GM10847 (cell line): Measurements from ENCODE around the gene SORL1.

Source experiments
- POLR2A ChIP-seq: IDR thresholded peaks from 2 replicates; pipeline ENCODE4 v1.6.1; 2011; ENCODE audit not compliant: insufficient read length; ENCODE audit errors: extremely low read depth

The SORL1 gene

DNA sequence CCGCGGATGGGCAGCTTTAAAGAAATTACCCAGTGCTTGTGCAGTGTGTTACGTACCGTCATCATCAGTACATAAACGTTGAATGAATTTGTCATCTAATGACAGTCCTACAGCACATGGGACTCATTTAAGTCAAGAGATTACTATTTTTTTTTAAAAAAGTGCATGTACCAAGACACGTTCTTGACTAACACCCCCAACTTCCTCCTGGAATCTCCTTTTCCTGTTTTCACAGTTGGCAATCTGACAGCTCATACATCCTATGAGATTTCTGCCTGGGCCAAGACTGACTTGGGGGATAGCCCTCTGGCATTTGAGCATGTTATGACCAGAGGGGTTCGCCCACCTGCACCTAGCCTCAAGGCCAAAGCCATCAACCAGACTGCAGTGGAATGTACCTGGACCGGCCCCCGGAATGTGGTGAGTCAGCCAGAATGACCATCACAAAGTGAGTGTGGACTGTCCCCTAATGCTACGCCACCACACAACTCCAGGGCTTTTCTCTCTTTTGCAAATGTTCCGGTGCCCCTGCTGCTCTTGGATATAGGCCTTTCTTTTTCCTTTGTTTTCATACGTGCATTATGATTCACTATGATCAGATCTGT is 162.6 kb downstream of the SORL1 start:
- no peak for TF ChIP-seq POLR2A

DNA sequence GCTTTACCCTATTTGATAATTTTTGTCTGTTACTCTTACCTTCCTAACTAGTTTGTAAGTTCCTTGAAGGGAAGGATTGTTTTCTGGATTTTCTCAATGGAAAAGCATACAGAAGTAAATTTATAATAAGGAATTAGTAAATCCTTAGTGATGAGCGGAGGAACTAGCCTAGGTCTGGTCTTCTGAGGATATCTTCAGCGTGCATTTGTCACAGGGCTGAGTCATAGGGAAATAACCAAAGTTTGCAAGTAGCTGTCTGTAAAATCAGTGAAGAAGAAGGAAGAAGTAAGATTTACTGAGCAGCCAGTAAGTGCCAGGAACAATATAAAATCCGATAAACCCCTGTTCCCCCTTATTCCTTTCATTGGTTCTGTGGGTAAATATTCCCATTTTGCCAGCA is 163.4 kb downstream of the SORL1 start:
- no peak for TF ChIP-seq POLR2A

DNA sequence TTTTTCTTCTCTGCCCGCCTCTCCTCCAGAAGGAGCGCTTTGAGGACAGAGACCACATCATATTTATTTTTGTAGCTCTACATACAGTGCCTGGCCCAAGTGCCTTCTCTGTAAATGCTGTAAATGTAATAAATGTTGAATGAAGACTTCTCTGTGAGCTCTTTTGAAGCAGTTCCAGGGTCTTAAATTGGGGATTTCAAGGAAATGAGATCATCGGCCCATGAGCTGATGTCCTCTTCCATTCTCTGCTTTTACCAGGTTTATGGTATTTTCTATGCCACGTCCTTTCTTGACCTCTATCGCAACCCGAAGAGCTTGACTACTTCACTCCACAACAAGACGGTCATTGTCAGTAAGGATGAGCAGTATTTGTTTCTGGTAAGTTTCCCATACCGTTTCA is 166.4 kb downstream of the SORL1 start:
- no peak for TF ChIP-seq POLR2A

DNA sequence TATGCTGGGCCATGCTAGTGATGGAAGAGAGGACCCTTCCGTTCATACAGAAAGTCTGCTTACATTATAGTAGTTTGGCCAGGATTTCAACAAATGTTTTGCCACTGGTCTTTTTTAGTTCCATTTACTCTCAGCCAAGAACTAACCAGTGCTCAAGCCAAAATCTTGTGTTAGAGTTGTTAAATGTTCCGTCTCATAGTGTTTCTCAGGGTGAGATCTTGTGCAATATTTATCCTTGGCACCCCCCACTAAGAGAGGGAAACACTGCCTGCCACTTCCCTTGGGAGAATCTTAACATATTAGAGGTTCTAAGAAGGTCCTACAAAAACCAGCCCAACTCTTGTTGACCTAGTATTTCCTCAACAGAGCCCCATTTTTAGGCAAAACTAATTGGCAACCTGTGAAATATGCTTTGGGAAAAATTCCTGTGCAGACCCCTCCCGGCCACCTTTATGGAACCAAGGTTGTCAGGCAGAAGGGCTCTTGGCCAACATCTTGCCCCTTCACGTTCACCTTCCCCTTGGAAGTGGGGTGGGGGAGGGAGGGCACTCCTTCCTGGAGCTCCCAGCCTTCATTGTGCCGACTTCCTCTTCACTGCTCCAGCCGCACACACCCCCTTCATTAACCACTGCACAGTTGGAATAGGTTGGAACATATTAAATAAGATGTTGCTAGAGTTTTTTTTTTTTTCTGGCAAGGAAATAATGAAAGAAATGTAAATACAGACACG is 173.8 kb downstream of the SORL1 start:
- TF ChIP-seq POLR2A, result no peak

DNA sequence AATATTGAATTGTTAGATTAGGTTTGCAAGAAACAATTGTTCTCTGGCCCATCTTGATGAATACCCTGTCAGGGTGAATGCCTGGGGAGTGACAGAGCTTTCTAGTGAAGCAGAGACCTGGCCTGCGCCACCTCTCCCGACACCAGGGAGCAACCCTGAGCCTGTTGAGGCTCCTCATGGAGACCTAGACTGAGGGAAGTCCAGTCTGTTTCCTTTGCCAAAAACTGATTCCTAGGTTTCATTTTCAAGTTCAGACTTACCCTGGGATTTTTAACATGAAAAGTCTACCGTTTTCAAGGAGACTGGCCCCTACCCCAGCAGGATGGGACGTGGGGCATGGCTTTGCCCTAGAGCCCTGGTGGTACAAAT is 174.4 kb downstream of the SORL1 start:
- TF ChIP-seq POLR2A, result no peak

- no peak for TF ChIP-seq POLR2A
Measured at GRCh38 chr11:121626980-121627379, 174.9 kb downstream of the SORL1 start.

DNA sequence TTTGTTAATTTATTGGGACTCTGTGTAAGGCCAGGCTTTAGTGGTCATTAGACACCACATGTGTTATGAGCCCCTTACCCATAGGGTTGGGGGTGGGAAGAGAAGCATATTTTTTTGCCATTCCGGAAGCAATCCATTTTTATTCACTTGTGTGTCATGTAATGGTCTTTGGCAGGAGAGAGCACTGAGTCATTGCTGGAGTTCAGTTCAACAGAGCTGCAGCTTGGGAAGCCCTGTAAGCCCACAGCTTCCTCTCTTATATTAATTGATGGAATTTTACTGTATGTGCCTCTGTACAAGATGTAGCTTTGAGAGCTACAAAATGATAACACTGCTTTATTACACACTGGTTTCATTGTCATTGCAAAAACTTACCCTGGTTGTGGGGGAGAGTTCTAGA is 177.9 kb downstream of the SORL1 start:
- no peak for TF ChIP-seq POLR2A

GRCh38 chr11:121631456-121631855 is 179.3 kb downstream of the SORL1 start:
- no peak for TF ChIP-seq POLR2A

DNA sequence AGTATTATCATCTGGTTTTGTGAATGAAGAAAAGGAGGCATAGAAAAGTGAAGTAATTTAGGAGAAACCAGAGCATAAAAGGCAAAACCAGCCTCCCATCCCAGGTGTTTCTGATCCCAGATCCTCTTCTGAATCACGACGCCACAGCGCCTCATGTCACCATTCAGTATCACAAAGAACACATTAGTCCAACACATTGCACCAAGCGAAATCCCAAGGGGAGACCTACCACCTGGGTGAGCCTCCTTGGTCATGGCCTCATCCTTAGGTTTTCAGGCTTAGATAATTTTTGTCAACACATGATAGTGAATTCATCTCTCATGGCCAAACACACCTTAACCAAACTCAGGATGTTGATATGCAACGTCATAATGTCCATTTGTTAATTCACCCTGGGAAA is 182.2 kb downstream of the SORL1 start:
- TF ChIP-seq POLR2A, result no peak

- TF ChIP-seq POLR2A, result no peak
Measured at GRCh38 chr11:121634889-121635288, 182.8 kb downstream of the SORL1 start.

DNA sequence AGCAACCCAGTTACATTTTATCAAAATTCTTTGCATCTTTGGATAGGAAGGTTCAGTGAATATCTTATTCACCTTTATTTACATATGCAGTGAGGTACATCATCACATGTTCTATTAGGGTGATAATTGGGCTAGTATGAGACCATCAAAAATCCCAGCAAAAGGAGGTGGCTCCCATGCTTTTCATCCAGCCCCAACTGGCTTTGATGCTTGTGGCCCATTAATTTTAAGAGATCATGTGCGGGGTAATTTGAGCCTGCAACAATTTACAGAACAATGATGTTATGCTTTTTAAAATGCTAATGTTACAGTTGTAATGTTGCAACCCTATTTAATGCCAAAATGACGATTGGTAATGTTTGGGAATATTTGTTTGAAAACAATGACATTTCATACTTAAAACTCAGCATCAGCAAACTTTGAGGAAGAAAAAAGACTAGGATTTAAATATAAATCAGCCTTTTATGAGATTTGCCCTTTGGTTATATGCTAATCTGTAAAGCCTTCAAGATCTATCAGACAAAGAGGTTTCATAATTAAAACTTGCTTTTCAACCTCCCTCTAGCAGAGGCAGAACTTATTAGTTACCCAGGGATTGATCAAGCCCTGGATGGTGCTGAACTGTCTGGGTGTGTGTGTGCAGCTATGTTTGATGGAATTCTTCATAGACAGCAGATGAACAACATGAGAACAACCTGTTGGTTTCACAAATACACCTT is 184.1 kb downstream of the SORL1 start:
- TF ChIP-seq POLR2A, result no peak

GRCh38 chr11:121636800-121637176 is 184.7 kb downstream of the SORL1 start:
- no peak for TF ChIP-seq POLR2A

- no peak for TF ChIP-seq POLR2A
Measured at GRCh38 chr11:121643479-121644186, 191.5 kb downstream of the SORL1 start.

DNA sequence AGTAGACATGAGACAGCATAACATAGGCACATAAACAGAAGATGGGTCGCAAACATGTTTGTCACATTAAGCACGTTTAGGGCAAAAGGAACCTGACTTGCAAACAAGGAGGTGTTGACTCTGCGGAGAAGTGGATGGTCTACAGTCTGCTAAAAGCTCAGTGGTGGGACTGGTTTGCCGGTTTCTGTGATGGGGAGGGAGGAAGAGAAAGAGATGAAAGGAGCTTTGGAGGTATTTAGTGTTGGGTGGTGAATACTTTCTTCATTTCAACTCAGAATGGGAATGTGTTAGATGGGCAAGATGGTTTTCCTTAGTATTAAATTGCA is 192.0 kb downstream of the SORL1 start:
- no peak for TF ChIP-seq POLR2A

GRCh38 chr11:121645001-121645400 is 192.9 kb downstream of the SORL1 start:
- no peak for TF ChIP-seq POLR2A

- TF ChIP-seq POLR2A, result no peak
Measured at GRCh38 chr11:121645596-121645995, 193.5 kb downstream of the SORL1 start.
